ENCODE data around the gene ABLIM3. TPM values are rescaled to one million over a fixed set of nuclear protein-coding genes. Genes with fewer than 3 reads are reported as not detected.

Gene ABLIM3
- total RNA-seq, 1 experiment from 2014 or later, result not detected

DNA sequence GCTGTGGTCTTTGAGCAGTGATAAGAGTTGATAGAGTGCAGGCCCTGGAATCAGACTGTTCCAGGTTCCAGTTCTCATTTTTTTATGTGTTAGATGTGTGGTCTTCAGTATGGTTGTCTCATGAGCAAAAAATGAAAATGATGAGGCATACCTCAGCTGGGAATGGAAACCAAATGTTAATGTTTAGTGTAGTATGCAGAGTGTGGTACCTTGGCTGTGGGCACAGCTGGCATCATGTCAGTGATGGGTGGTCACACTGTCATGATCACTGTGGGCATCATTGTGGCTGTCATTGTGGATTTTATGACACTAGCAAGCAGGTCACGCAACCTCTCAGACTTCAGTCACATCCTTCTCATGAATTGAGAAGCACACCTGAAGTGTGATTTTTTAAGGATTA is 6.4 kb downstream of the ABLIM3 start:
- Mint-ChIP-seq H3K9me3 (ENCODE audit: unreplicated experiment) (no peaks in the 10 kb centered on the region), H3K4me3 (ENCODE audit: unreplicated experiment) (no peak overlapping the region), H3K27me3 (ENCODE audit: insufficient read depth, unreplicated experiment) (no peaks in the 10 kb centered on the region), H3K36me3 (ENCODE audit: insufficient read depth, unreplicated experiment) (no peaks in the 10 kb centered on the region), H3K4me1 (ENCODE audit: low read depth, unreplicated experiment) (no peaks in the 10 kb centered on the region), H3K27ac (ENCODE audit: unreplicated experiment) (no peak overlapping the region)
- Histone ChIP-seq H3K9me3 (peaks cover 4% of the 10 kb centered on the region; the same call in 1 of the 2 replicates), H3K4me1 (peaks cover 17% of the 10 kb centered on the region), H3K4me3 (ENCODE audit: low read depth, low read length) (no peak overlapping the region), H3K36me3 (ENCODE audit: control insufficient read depth, insufficient read depth, low read length) (no peaks in the 10 kb centered on the region), H3K27me3 (replicated peaks; ENCODE audit: control insufficient read depth, insufficient read depth, low read length) (no peaks in the 10 kb centered on the region)
- no TSS peak for BruUV-seq (replicated peaks)
- ChIA-PET CTCF (interaction anchor here (0.6 kb wide), 1 partner anchor 168 kb away, joined by 4 read pairs; no protein-coding TSS in a partner anchor), POLR2A (no interaction called here)
- intact Hi-C loops (cut with micrococcal nuclease; ENCODE audit: unreplicated experiment), result no loop called here
- DNase-seq, result no peak
- TF ChIP-seq, protein P1, sequence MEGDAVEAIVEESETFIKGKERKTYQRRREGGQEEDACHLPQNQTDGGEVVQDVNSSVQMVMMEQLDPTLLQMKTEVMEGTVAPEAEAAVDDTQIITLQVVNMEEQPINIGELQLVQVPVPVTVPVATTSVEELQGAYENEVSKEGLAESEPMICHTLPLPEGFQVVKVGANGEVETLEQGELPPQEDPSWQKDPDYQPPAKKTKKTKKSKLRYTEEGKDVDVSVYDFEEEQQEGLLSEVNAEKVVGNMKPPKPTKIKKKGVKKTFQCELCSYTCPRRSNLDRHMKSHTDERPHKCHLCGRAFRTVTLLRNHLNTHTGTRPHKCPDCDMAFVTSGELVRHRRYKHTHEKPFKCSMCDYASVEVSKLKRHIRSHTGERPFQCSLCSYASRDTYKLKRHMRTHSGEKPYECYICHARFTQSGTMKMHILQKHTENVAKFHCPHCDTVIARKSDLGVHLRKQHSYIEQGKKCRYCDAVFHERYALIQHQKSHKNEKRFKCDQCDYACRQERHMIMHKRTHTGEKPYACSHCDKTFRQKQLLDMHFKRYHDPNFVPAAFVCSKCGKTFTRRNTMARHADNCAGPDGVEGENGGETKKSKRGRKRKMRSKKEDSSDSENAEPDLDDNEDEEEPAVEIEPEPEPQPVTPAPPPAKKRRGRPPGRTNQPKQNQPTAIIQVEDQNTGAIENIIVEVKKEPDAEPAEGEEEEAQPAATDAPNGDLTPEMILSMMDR (IDR thresholded peaks at IDR 0.05; ENCODE audit: insufficient read depth in 1 of 2, low read depth in 1 of 2, low read length in 1 of 2, severe bottlenecking in 1 of 2, unreplicated experiment in 1 of 2), result no peak

DNA sequence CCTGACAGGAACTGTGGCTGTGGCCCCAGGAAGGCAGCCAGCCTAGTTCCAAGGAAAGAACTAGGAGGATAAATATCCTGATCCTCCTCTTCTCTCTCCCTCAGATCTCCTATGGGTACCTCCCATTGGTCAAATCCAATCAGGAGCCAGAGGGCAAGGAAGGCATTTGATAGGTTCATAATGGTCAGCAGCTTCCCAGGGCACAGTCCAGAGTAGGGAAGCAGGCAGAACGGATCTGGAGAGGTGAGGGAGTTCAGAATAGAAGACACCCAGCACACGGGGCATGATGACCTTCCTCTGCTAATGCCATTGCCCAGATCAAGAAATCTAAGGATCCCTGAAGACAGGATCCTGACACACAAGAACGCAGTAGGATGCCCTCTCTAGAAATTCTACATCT is 8.6 kb downstream of the ABLIM3 start:
- peaks cover 17% of the 10 kb centered on the region for H3K4me1 ChIP-seq
- Mint-ChIP-seq H3K4me1 (ENCODE audit: low read depth, unreplicated experiment) (no peaks in the 10 kb centered on the region), H3K36me3 (ENCODE audit: insufficient read depth, unreplicated experiment) (no peaks in the 10 kb centered on the region), H3K9me3 (ENCODE audit: unreplicated experiment) (no peaks in the 10 kb centered on the region), H3K27me3 (ENCODE audit: insufficient read depth, unreplicated experiment) (no peaks in the 10 kb centered on the region), H3K27ac (ENCODE audit: unreplicated experiment) (no peak overlapping the region), H3K4me3 (ENCODE audit: unreplicated experiment) (no peak overlapping the region)
- DNase-seq, result no peak
- no peaks in the 10 kb centered on the region for H3K36me3 ChIP-seq (ENCODE audit: control insufficient read depth, insufficient read depth, low read length)
- BruUV-seq (replicated peaks), result no TSS peak
- H3K4me3 ChIP-seq (ENCODE audit: low read depth, low read length), result no peak overlapping the region
- intact Hi-C loops (cut with micrococcal nuclease; ENCODE audit: unreplicated experiment), result no loop called here
- H3K27me3 ChIP-seq (replicated peaks; ENCODE audit: control insufficient read depth, insufficient read depth, low read length), result no peaks in the 10 kb centered on the region
- ChIA-PET POLR2A (no interaction called here), CTCF (no interaction called here)
- TF ChIP-seq, protein P1 (IDR thresholded peaks at IDR 0.05; ENCODE audit: insufficient read depth in 1 of 2, low read depth in 1 of 2, low read length in 1 of 2, severe bottlenecking in 1 of 2, unreplicated experiment in 1 of 2), result no peak
- H3K9me3 ChIP-seq, result peaks cover 4% of the 10 kb centered on the region; the same call in 1 of the 2 replicates

DNA sequence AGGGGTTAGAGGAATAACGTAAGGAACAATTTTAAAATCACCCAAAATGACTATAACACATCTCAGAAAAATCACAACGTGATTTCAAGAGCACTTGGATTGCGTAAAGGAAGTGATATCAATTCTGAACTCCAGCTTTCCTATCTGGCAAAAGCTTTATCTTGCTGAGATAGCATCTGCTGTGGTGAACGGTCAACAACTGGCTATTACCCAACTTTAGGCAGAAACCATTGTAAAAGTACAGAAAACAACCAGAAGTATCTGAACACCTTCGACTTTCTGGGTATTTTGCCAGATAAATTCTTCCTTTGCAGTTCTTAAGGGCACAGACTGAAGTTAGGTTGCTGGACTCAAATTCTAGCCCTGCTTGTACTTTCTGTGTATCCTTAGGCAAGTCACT is 9.2 kb downstream of the ABLIM3 start:
- no TSS peak for BruUV-seq (replicated peaks)
- H3K9me3 Mint-ChIP-seq (ENCODE audit: unreplicated experiment), result no peaks in the 10 kb centered on the region
- no peak overlapping the region for H3K4me3 Mint-ChIP-seq (ENCODE audit: unreplicated experiment)
- no peak overlapping the region for H3K27ac Mint-ChIP-seq (ENCODE audit: unreplicated experiment)
- intact Hi-C loops (cut with micrococcal nuclease; ENCODE audit: unreplicated experiment), result no loop called here
- Histone ChIP-seq H3K4me3 (ENCODE audit: low read depth, low read length) (no peak overlapping the region), H3K4me1 (peaks cover 17% of the 10 kb centered on the region), H3K9me3 (peaks cover 4% of the 10 kb centered on the region; the same call in 1 of the 2 replicates), H3K36me3 (ENCODE audit: control insufficient read depth, insufficient read depth, low read length) (no peaks in the 10 kb centered on the region), H3K27me3 (replicated peaks; ENCODE audit: control insufficient read depth, insufficient read depth, low read length) (no peaks in the 10 kb centered on the region)
- no peak for DNase-seq
- TF ChIP-seq, protein P1 (IDR thresholded peaks at IDR 0.05; ENCODE audit: insufficient read depth in 1 of 2, low read depth in 1 of 2, low read length in 1 of 2, severe bottlenecking in 1 of 2, unreplicated experiment in 1 of 2), result no peak
- no peaks in the 10 kb centered on the region for H3K4me1 Mint-ChIP-seq (ENCODE audit: low read depth, unreplicated experiment)
- H3K27me3 Mint-ChIP-seq (ENCODE audit: insufficient read depth, unreplicated experiment), result no peaks in the 10 kb centered on the region
- H3K36me3 Mint-ChIP-seq (ENCODE audit: insufficient read depth, unreplicated experiment), result no peaks in the 10 kb centered on the region
- CTCF ChIA-PET, result no interaction called here
- POLR2A ChIA-PET, result no interaction called here

Data from Caco-2 (cell line).